PFSK-1 (cell line): ENCODE measurements around the gene USP48.

Source experiments
- FOXP2 ChIP-seq: optimal IDR thresholded peaks from 2 replicates; pipeline ENCODE3; 2011; ENCODE audit warnings: borderline replicate concordance, control low read depth, inconsistent platforms; ENCODE audit not compliant: insufficient read depth; ENCODE audit errors: extremely low read length, extremely low read depth
- POLR2AphosphoS5 ChIP-seq: IDR thresholded peaks from 2 replicates; pipeline ENCODE4 v1.6.1; 2012; ENCODE audit warnings: low read depth, mild to moderate bottlenecking, control low read depth, low read length, moderate library complexity
- SIN3A ChIP-seq: IDR thresholded peaks from 2 replicates; pipeline ENCODE4 v1.6.1; 2012; ENCODE audit warnings: mild to moderate bottlenecking, low read length, moderate library complexity, borderline replicate concordance; ENCODE audit not compliant: insufficient read depth
- TAF1 ChIP-seq: IDR thresholded peaks from 2 replicates; pipeline ENCODE4 v1.6.1; 2012; ENCODE audit warnings: low read length, control low read depth, borderline replicate concordance; ENCODE audit not compliant: insufficient read depth
- TF ChIP-seq, protein P1 (sequence below), 2 experiments: IDR thresholded peaks; 2 replicates each; pipeline versions ENCODE4 v1.6.1 to v1.8.0; 2011 to 2012; ENCODE audit warnings: low read depth in 2 of 2, low read length in 2 of 2, control low read depth in 1 of 2, inconsistent platforms in 1 of 2, mild to moderate bottlenecking in 1 of 2, moderate library complexity in 1 of 2; ENCODE audit not compliant: insufficient read depth in 1 of 2

USP48 gene

DNA sequence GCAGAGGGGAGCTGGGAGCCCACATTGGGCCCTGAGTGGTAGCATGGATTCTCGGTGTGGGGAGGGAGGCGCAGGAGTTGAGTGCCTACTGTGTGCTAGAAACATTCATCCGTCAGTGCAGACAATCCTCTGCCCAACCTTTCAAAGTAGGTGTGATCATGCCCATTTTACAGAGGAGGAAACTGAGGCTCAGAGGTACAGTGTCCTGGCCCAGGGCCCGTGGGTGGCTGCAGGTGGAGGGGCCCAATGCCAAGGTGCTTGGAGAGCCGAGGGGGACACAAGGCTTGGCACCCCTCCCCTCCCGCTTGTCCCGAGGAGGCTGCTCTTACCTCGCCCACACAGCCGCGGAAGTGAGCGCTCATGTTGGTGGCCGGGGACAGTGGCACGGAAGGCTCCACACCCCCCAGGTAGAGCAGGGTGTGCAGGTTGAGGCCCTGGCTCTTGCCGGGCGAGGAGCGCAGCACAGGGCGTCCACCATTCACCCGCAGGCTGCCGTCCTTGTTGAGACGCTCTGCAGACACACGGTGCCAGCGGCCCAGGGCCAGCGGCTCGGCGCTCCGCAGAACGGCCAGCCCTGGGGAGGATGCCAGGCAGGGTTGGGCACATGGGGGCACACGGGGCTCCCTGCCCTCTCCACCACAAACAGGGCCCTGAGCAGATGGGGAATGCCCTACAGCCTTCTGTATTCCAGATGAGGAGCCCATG lies 45.7 kb upstream of the USP48 start:
- TF ChIP-seq SIN3A, result no peak
- no peak for TF ChIP-seq TAF1
- TF ChIP-seq POLR2AphosphoS5, result no peak
- no peak for TF ChIP-seq FOXP2
- TF ChIP-seq, protein P1, sequence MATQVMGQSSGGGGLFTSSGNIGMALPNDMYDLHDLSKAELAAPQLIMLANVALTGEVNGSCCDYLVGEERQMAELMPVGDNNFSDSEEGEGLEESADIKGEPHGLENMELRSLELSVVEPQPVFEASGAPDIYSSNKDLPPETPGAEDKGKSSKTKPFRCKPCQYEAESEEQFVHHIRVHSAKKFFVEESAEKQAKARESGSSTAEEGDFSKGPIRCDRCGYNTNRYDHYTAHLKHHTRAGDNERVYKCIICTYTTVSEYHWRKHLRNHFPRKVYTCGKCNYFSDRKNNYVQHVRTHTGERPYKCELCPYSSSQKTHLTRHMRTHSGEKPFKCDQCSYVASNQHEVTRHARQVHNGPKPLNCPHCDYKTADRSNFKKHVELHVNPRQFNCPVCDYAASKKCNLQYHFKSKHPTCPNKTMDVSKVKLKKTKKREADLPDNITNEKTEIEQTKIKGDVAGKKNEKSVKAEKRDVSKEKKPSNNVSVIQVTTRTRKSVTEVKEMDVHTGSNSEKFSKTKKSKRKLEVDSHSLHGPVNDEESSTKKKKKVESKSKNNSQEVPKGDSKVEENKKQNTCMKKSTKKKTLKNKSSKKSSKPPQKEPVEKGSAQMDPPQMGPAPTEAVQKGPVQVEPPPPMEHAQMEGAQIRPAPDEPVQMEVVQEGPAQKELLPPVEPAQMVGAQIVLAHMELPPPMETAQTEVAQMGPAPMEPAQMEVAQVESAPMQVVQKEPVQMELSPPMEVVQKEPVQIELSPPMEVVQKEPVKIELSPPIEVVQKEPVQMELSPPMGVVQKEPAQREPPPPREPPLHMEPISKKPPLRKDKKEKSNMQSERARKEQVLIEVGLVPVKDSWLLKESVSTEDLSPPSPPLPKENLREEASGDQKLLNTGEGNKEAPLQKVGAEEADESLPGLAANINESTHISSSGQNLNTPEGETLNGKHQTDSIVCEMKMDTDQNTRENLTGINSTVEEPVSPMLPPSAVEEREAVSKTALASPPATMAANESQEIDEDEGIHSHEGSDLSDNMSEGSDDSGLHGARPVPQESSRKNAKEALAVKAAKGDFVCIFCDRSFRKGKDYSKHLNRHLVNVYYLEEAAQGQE (IDR thresholded peaks at IDR 0.05; ENCODE audit: insufficient read depth in 1 of 2, low read depth in 2 of 2, low read length in 2 of 2), result no peak

DNA sequence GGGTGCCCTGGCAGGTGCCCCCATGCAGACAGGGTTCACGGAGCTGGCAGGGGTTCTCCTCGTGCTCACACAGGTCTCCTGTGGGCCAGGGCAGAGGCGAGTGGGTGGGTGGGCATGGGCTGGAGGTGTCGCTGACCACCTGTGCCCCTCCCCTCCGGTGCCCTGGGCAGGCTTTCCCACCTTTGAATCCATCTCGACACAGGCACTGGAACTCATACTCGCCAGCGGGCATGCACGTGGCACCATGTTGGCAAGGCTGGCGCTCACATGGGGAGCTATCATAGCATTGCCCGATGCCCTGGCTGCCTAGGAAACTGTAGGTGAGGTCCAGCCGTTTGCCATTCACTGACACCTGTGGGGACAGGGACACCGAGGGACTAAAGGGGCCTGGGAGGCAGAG lies 45.1 kb upstream of the USP48 start:
- TF ChIP-seq POLR2AphosphoS5 (no peak), SIN3A (no peak), FOXP2 (no peak), TAF1 (no peak)

DNA sequence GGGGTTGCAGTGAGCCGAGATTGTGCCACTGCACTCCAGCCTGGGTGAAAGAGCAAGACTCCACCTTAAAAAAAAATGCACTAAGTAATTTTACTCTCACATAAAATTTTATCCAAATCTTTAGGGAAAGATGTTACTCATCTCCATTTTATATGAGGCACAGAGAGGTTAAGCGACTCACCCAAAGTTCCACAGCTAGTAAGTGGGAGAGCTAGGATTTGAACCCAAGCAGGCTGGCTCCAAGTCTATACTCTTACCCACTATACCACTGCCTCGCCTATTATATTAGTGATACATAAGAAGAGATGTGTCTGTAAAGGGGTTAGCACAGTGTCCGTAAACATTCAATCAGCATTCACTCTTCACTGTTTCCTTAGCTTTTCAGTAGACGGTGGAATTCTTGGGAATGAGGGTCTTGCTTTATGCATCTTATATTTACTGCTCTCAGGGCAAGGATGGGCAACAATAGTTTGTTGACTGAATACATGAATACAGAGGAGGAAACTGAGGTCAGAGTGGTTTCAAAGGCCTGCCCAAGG lies 44.3 kb upstream of the USP48 start:
- TF ChIP-seq, protein P1 (IDR thresholded peaks at IDR 0.05; ENCODE audit: insufficient read depth in 1 of 2, low read depth in 2 of 2, low read length in 2 of 2), result no peak
- TF ChIP-seq SIN3A, result no peak
- TF ChIP-seq POLR2AphosphoS5, result no peak
- TF ChIP-seq TAF1, result no peak
- no peak for TF ChIP-seq FOXP2

DNA sequence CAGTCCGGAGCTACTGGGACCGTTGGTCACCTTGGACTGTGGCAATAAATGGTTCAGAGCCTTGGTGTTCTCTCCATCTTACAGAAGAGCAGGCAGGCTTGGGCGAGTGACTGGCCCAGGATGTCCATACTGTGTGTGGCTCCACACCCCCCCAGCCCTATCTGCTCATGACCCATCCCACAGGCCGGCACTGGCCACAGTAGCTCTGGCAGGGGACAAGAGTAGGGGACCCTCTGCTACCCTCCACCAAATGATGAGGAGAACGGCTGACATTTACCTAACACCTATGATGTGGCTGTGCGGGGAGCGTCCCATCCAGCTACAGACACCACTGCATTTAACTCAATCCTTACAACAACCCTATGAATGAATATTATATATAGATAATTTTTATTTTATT lies 42.4 kb upstream of the USP48 start:
- no peak for TF ChIP-seq SIN3A
- no peak for TF ChIP-seq TAF1
- no peak for TF ChIP-seq FOXP2
- TF ChIP-seq, protein P1 (IDR thresholded peaks at IDR 0.05; ENCODE audit: insufficient read depth in 1 of 2, low read depth in 2 of 2, low read length in 2 of 2), result no peak
- TF ChIP-seq POLR2AphosphoS5, result no peak

DNA sequence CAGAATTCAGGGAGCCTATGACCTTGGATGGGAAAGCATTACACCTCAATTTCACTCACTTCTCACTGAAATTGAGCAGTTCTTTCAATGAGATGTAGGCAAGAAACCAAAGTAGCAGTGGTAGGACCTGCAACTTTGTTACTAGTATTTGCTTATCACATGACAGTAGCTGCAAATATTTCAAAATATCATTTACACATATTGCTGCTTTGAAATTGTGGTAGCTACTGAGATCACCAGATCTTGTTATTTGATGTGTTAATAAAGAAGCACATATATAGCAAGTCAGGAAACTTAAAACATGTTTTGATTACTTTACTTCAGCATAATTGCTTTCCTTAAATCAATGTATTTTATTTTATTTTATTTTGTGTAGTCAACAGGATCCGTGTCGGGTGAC lies 42.0 kb upstream of the USP48 start:
- no peak for TF ChIP-seq FOXP2
- TF ChIP-seq TAF1, result no peak
- TF ChIP-seq SIN3A, result no peak
- no peak for TF ChIP-seq POLR2AphosphoS5
- TF ChIP-seq, protein P1 (IDR thresholded peaks at IDR 0.05; ENCODE audit: insufficient read depth in 1 of 2, low read depth in 2 of 2, low read length in 2 of 2), result no peak
